Mucosa of gallbladder (tissue), 1 donor: ENCODE measurements around the gene SPDYE3. TPM values are rescaled to one million over a fixed set of nuclear protein-coding genes. Genes with fewer than 3 reads are reported as not detected.
"Not testable (repeated sequence)": the region's sequence is repeated elsewhere in the genome, so short reads cannot be mapped to it uniquely, and the experiment has no call there.

Experiments
- DNase-seq: peaks from one replicate; pipeline ENCODE4 v3.0.0-alpha.2; 2020; ENCODE audit warnings: low spot score
- total RNA-seq: library from RNA; stranded (reverse); gene quantifications from one replicate; pipeline ENCODE4 v1.2.1, GENCODE V29; 2021
- donor health status: DM: no; HTN: no; CAD: no.

Gene SPDYE3, protein sequence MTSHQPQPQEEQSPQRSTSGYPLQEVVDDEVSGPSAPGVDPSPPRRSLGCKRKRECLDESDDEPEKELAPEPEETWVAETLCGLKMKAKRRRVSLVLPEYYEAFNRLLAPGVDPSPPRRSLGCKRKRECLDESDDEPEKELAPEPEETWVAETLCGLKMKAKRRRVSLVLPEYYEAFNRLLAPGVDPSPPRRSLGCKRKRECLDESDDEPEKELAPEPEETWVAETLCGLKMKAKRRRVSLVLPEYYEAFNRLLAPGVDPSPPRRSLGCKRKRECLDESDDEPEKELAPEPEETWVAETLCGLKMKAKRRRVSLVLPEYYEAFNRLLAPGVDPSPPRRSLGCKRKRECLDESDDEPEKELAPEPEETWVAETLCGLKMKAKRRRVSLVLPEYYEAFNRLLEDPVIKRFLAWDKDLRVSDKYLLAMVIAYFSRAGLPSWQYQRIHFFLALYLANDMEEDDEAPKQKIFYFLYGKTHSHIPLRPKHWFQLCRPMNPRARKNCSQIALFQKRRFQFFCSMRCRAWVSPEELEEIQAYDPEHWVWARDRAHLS
- not detected for total RNA-seq

DNA sequence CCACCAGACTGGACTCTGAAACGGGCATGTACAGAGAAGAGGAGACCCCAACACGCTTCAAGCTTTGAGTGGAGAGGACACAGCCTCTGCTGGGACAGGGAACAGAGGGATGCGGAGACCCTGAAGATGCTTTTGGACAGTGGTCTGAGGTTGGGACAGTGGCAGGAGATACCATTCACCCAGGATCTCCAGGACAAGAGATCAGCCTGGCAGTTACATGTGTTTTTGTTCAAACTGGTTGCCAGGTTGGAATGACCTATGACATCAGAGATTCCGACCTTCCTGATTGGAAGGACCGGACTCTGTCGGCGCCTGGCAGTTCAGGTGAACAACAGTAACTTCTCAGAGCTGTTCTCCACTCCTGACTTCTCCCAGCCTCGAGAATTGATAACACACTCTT, at the start of gene SPDYE3:
TSS of gene SPDYE3 (plus strand) at position 301 of the 400 bp plus-strand sequence. CDS start 184 bp downstream, outside the sequence.
- not testable (repeated sequence) for DNase-seq

DNA sequence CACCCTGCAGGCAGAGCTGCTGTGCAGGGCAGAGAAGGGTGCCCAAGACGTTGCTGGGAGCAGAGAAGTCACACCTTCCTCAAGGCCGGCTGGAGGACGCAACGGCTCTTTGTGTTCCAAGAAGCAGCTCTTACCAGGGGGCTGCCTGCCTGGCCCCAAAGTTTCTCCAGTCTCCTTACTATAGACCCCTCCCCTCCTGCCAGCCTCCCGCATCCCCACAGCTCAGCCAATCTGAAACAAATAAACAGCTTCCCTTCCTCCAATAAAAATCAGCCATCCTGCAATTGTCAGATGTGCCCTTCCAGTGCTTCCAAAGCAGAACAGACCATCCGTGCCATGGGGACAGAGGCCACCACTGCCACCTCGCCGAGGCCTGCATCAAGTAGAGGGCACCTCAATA, 47.5 kb upstream of the SPDYE3 start:
- DNase-seq = not testable (repeated sequence)

DNA sequence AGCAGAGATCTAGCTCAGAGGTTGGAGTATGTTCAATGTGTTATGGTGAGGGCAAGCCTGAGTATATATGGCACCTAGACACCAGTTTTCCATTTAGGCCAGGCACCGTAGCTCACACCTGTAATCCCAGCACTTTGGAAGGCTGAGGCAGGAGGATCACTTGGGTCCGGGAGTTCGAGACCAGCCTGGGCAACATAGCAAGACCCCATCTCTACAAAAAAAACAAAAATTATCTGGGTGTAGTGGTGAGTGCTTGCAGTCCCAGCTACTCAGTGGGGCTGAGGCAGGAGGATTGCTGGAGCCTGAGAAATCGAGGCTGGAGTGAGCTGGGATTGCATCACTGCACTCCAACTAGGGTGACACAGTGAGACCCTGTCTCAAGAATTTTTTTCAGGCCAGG, 44.6 kb upstream of the SPDYE3 start:
- not testable (repeated sequence) for DNase-seq

DNA sequence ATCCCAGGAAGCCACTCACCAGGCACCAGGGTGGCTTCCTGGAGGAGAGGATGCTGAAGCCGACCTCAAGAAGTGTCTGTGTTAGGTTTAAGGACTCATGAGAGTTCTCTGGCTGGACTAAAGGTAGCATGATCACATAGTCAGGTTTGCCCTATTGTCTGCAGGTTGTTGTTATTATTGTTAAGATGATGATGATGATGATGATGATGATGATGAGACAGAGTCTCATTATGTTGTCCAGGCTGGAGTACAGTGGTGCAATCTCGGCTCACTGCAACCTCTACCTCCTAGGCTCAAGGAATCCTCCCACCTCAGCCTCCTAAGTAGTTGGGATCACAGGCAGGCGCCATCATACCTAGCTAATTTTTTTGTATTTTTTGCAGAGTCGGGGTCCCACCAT, 43.3 kb upstream of the SPDYE3 start:
- not testable (repeated sequence) for DNase-seq

DNA sequence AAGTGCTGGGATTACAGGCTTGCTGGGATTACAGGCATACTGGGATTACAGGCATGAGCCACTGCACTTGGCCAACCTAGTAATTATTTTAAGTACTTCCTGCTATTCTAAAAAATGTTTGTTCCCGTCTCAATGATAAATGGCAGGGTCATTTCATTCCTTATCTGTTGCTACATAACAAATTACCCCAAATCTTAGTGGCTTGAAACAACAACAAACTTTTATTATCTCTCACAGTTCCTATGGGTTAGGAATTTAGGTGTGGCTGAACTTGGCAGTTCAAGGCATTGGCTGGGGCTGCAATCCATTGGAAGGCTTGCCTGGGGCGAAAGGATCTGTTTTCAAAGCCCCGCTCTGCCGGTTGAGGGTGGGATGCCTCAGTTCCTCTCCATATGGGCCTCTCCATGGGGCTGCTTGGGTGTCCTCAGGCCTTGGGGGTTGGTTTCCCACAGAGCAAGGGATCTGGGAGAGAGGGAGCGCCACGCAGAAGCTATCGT, 42.8 kb upstream of the SPDYE3 start:
- not testable (repeated sequence) for DNase-seq

DNA sequence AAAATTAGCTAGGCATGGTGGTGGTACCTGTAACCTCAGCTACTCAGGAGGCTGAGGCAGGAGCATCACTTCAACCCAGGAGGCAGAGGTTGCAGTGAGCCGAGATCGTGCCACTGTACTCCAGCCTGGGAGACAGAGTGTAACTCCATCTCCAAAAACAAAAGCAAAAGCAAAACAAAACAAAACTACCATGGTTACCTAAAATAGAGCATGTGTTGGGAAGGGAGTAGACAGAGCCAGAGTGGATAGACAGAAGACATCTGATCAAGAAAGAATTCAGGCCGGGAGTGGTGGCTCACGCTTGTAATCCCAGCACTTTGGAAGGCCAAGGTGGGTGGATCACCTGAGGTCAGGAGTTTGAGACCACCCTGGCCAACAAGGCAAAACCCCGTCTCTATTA, 41.7 kb upstream of the SPDYE3 start:
- not testable (repeated sequence) for DNase-seq

DNA sequence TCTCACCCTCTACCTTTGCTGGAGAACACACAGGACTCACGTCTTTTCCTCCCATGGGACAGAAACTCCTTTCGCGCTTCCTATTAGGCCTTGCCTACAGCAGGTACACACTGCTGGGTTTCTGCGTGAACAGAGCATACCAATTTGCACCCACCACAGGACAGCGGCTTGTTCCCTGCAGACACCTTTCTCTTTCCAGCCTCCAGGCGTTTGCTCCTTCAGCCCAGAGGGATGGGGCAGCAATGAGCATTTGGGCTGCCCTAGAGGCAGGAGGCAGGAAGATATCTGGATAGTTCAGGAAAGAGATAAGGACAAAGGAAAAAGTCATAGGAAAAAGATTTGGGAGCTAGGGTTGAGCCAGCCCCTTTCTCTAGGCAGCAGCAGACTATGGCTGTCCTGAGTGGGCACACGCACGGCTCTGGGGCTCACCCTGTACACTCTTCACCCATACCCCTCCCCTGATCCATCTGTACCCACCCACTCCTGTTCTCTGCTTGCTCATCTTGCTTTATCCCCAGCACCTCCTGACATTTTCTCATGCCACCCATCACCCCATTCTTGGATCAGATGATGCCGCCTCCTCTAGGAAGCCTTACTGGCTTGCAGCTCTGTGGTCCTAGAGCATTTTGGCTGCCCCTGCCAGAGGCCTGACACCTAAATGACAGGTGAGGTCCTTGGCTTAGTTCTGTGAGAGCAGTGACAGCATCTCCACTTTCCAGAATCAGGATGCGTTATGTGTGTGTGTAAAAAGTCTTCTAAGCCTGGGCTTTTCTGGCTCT, 40.7 kb upstream of the SPDYE3 start:
- no peak for DNase-seq

DNA sequence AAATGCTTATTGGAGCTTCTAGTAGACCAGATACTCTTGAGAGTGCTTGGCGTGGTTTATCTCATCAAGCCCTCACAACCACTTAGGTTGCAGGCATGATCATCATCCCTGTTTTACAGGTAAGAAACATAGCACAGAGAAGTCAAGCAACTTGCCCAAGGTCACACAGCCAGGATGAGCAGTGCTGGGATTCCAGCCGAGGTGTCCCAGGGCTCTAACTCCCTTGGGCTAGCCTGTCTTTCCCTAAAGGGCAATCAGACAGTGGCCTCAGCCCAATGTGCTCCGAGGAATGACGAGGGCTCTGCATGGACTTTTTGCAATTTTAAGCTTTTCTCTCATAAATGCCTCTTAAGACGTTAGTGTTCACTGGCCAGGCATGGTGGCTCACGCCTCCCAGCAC, 39.9 kb upstream of the SPDYE3 start:
- no peak for DNase-seq

DNA sequence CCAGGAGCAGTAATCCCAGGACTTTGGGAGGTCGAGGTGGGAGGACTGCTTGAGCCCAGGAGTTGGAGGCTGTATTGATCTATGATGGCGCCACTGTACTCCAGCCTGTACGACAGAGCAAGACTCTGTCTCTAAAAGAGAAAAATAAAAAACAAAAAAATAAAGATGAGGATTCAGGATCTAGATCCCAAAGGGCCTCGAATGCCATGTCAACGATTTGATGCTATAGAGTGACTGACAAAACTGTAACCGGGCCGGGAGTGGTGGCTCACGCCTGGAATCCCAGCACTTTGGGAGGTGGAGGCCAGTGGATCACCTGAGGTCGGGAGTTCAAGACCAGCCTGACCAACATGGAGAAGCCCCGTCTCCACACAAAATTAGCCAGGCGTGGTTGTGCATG, 38.6 kb upstream of the SPDYE3 start:
- not testable (repeated sequence) for DNase-seq

DNA sequence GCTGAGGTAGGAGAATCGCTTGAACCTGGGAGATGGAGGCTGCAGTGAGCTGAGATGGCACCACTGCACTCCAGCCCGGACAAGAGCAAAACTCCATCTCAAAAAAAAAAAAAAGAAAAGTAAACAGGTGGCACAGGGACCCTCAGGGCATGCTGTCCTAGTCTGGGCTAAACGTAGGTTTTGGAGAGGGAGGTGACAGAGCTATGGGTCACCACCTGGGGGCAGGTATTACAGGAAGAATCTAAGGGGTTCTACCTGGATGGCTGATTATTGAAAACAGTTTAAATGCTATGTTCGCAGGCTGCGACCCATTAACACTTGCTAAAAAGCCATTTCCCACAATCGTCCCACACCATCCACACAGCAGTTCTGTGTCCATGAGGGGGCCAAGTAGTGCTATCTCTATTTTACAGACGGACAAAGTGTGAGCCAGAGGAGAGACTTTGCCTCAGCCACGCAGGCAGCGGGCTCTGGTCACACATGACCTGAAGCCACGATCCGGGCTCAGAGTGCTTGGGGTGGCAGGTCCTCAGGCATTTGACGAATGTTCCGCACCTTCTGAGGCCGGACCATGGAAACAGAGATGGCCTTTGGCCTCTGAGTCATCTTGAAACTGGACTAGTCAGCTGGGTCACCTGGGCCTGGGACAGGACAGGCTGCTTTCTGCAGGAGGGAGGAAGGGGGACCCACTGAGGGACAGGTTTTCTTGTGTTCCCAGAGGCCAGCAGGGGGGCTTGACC, 38.0 kb upstream of the SPDYE3 start:
- DNase-seq = peak; percentile 71

DNA sequence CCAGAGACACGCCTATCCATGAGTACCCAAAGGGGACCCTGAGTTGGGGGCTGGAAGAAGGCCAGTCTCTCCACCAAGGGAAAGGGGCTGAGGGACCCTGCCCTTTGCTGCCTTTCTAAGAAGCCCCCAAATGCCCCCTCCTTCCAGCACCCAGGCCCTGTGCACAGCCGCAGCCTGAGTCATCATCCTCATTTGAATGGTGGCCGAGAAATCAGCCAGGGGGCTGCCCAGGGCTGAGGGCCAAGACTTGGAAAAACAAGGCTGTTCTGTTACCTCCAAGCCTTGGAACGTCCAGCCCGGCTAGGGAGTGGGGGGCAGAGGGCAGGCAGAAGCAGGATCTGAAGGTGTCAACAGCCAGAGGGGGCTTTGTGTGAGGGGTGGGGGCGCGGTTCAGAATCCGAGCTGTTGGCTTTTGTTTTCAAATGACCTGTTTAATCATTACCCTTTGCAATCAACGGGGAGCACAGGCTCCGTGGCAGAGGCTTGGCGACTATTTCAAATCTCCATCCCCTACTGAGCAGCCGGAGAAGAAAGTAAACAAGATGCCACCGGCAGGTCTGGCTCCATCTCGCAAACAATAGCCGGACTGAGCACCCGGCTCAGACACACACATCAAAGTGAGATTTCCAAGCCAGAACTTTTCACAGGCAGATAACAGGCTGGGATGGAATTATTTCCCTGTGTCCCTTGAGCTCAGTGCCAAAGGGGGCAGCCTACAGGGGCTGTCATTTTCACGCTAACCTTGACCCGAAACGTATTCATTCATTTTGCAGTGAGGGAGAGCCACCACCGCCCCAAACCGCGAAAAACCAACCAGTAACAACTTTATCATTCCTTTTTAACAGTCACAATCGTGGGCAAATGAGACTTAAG, 37.2 kb upstream of the SPDYE3 start:
- DNase-seq = peak; percentile 16

DNA sequence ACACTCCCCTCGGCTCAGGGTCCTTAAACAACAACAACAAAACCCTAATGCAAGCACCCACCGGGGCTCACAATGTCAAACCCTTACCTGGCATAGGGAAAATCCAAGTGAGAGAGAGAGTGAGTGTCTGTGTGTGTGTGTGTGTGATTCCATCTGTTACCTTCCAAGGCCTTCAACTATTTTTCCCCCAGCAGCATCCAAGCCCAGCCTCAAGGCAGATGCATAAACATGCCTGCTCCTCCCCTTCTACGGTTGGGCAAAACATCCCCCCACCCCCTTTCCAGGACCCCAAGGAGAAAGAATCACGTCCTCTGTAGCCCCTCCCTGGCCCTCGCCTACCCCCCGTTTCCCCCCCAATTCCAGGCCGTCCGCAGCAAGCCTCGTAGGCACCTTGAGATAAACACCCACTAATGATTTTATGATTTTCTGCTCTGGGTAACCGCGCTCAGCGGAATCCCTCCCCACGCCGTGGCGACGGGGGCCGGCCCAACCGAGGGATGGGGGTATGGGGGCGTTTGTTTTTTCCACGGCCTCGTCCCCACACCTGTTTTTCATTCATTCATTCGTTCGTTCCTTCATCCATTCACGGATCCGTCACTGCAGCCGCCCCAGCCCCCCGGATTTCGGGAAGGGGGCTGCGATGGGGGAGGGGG, 36.4 kb upstream of the SPDYE3 start:
- not testable (repeated sequence) for DNase-seq

DNA sequence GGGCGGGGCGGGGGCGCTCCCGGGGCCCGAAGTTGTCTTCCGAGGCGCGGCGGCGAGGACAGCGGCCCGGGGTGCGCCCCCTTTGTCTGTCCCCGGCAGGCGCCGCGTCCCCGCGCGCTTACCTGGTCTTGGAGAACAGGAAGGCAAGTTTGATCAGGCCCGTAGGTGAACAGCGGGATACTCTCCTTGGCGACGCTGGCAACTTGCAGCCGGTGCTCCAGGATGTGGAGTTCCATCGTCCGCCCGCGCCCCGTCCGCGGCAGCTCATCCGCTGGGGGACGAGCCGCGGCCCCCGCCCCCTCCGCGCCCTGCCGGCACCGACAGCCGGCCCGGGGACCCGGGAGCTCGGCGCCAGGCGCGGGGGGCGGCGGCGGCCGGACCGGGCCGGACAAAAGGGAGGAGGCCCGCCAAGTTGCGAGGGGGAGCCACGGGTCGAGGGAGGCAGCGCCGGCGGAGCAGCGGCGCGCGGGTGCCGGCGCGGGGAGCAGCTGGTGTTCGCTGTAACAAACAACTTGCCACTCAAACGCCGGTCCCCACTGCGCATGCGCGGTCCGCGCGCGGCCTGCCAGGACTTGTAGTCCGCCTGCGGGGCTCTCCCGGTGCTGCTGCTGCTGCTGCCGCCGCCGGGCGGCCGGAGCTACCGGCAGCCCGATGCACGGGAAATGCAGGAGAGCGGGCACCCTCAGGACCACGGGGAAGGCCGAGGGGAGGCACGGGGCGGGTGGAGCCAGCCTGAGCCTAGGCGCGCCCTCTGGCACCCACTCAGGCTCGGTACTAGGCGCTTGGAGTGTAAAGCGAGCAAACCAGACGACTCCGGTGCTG, 35.6 kb upstream of the SPDYE3 start:
- DNase-seq = peak; percentile 98

DNA sequence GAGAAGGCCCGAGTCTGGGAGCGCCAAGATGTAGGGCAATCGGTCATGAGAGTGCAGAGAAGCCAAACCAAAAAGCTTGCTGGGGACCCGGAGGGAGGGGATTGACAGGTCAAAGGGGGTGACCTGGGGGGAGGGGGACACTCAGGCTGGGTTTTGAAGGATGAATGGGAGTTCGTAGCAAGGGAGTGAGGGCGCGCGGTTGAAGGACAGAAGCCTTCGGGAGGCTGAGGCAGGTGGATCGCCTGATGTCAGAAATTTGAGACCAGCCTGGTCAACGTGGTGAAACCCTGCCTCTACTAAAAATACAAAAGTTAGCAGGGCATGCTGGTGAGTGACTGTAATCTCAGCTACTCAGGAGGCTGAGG, 35.0 kb upstream of the SPDYE3 start:
- DNase-seq = not testable (repeated sequence)

DNA sequence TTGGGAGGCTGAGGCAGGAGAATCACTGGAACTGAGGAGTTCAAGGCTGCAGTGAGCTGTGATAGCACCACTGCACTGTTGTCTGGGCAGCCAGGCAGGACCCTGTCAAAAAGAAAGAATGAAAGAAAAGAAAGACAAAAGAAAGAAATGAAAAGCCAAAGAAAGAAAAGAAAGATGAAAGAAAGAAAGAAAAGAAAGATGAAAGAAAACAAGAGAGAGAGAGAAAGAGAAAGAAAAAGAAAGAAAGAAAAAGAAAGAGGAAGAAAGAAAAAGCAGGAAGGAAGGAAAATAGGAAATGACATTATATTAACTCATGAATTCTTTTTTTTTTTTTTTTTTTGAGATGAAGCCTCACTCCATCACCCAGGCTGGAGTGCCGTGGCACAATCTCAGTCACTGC, 32.4 kb upstream of the SPDYE3 start:
- DNase-seq = no peak

DNA sequence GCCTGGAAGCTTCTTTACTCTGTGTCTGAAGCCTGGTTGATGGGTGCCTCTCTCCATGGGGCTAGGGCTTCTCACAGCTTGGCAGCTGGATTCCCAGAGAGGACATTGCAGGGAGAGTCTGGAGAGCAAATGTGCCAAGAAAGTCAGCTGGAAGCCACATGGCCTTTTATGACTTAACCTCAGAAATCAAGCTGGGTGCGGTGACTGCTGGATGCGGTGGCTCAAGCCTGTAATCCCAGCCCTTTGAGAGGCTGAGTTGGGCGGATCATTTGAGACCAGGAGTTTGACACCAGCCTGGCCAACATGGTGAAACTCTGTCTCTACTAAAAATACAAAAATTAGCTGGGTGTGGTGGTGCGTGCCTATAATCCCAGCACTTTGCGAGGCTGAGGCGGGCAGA, 31.4 kb upstream of the SPDYE3 start:
- not testable (repeated sequence) for DNase-seq

DNA sequence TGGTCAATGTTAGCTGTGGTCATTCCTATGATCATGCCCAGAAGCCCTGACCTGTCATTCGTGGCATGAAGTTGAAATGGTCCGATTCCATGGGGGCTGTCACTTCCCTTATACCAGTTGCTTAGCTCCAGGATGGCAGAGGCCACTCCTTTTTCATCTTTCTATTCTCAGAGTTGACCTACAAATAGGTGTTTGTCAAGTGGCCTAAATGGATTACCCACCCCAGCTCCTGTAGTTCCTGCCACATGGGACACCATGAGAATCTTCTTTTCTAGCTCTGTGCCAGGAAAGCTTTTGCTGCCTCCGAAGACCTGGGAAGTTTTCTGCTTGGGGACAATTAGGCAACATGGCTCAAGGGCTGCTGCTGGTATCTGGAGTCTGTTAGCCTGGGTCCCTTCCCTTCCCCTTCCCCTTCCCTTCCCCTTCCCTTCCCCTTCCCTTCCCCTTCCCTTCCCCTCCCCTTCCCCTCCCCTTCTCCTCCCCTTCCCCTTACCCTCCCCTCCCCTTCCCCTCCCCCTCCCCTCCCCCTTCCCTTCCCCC, 25.4 kb upstream of the SPDYE3 start:
- DNase-seq = not testable (repeated sequence)

DNA sequence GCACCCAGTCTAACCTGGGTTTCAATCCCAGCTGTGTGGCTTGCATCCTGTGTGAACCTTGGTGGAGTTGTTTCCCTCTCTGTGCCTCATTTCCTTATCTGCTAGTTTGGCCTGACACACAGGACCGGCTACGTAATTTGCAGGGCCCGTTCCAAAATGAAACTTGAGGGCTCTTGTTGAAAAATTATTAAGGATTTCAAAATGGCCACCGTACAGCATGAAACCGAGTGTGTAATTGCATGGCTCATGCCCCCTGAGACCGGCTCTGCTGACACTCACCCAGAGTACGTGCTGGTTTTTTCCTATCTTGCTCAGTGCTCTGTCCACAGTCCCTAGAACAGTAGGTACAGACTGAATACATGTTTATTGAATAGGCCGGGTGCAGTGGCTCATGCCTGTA, 24.4 kb upstream of the SPDYE3 start:
- not testable (repeated sequence) for DNase-seq
